Measurements from ENCODE around the gene PDE4C.
A peak's percentile ranks its signal among the peaks of the same experiment; 100 is the strongest.

Gene PDE4C

DNA sequence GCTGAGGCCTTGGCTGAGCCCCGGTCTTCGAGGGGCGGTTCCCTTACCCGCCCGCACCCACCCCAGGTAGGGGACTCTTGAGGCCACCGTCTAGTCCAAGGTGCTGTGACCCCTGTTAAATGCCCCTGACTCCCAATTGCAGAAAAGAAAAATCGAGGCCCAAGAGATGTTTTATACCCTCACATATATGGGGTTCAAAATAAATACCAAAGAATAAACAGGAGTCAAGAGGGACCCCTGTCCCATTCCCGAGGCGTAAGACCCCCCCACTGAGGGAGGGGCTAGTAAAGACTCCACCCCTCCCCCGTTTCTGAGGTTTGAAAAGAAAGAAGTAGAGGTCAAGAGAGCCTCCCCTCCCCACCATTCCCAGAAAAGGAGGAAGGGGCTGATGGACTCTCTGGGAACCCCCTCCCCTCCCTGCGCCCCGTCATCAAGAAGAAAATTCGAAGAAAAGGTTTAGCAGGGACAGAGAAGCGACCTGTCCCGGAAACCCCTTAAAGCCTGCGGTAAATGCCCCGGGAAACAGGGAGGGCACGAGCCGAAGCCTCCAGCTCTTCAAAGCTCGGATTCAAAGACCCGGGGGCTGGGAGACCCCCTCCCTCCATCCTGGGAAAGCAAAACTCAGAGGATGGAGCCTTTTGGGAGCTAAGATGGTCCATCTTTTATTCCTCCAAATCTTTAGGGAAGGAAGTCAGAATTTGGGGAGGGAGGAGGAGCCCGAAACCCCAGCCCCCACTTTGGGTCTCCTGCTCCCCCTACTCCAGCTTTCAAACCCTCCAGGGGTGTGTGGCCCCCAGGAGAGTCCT, 21.6 kb downstream of the PDE4C start:
- no peak for DNase-seq (ENCODE audit: low read depth)
- peak overlapping the region; percentile 76 for H3K4me3 ChIP-seq (ENCODE audit: low read depth, low read length)
- TF ChIP-seq, protein P1, sequence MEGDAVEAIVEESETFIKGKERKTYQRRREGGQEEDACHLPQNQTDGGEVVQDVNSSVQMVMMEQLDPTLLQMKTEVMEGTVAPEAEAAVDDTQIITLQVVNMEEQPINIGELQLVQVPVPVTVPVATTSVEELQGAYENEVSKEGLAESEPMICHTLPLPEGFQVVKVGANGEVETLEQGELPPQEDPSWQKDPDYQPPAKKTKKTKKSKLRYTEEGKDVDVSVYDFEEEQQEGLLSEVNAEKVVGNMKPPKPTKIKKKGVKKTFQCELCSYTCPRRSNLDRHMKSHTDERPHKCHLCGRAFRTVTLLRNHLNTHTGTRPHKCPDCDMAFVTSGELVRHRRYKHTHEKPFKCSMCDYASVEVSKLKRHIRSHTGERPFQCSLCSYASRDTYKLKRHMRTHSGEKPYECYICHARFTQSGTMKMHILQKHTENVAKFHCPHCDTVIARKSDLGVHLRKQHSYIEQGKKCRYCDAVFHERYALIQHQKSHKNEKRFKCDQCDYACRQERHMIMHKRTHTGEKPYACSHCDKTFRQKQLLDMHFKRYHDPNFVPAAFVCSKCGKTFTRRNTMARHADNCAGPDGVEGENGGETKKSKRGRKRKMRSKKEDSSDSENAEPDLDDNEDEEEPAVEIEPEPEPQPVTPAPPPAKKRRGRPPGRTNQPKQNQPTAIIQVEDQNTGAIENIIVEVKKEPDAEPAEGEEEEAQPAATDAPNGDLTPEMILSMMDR (IDR thresholded peaks at IDR 0.05; ENCODE audit: low read depth, low read length, missing control alignments) = no peak

- peak within 1 kb of the TSS; percentile 76 for H3K4me3 ChIP-seq (ENCODE audit: low read depth, low read length)
- TF ChIP-seq, protein P1 (IDR thresholded peaks at IDR 0.05; ENCODE audit: low read depth, low read length, missing control alignments) = no peak
- DNase-seq (ENCODE audit: low read depth) = peak; percentile 99
Observed at GRCh38 chr19:18203863-18204393, 22.3 kb downstream of the PDE4C start, which contains the start of gene RAB3A. TSS of gene RAB3A (minus strand) at chr19:18204042. CDS start at chr19:18202740, 1,302 bp downstream.

GRCh38 chr19:18203408-18203862, 22.8 kb downstream of the PDE4C start:
- TF ChIP-seq, protein P1 (IDR thresholded peaks at IDR 0.05; ENCODE audit: low read depth, low read length, missing control alignments) = no peak
- DNase-seq (ENCODE audit: low read depth) = no peak
- peak overlapping the region; percentile 71 for H3K4me3 ChIP-seq (ENCODE audit: low read depth, low read length)

DNA sequence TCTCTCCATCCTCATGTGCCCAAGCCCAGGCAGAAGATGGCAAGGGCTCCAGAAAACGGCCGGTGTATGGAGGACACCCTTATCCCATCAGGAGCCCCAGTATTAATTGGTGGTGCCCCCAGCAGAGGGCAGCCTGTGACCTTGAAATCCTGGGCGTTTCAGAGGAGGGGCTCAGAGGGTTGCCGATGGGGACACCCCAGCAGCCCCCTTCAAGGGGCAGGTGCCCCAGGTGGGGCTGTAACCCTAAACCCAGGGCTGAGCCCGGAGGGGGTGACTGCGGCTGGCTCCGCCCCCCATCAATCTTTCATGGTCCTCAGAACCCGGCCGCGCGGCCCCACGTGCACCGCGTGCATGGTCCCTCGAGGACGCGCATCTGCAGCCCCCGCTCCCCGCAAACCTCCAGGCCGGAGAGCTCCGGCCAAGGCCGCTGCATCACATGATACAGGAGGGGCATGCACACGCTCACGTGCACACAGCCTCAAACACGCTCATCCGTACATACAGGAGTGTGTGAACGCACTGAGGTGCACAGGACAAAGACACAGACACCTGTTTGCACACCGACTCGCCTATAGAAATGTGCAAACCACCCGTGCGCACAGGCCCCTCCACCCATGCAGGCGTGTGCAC, 23.3 kb downstream of the PDE4C start:
- TF ChIP-seq, protein P1 (IDR thresholded peaks at IDR 0.05; ENCODE audit: low read depth, low read length, missing control alignments) = peak; percentile 43
- H3K4me3 ChIP-seq (ENCODE audit: low read depth, low read length) = peak overlapping the region; percentile 71
- no peak for DNase-seq (ENCODE audit: low read depth)

GRCh38 chr19:18202397-18202777, 23.9 kb downstream of the PDE4C start:
- H3K4me3 ChIP-seq (ENCODE audit: low read depth, low read length) = no peak overlapping the region; the same call in 1 of the 2 replicates
- no peak for DNase-seq (ENCODE audit: low read depth)
- TF ChIP-seq, protein P1 (IDR thresholded peaks at IDR 0.05; ENCODE audit: low read depth, low read length, missing control alignments) = no peak

DNA sequence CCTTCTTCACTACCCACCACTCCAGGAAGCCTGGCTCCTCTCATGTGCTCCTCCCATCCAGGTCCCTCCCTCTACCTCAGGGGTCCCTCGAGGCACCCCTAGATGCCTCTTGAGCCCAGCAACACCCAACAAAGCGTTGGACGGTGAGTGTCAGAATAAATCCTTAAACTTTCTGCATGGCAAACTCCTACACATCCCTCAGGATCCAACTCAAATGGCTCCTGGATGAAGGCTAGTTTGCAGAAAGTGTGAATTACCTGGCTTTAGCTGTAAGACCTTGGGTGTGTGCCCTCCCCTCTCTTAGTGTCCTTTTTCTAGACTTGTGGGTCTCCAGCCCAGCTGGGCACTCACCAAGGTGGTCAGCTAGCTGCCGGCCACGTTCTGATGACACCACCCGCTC, 27.9 kb downstream of the PDE4C start:
- DNase-seq (ENCODE audit: low read depth) = no peak
- H3K4me3 ChIP-seq (ENCODE audit: low read depth, low read length) = no peak overlapping the region
- TF ChIP-seq, protein P1 (IDR thresholded peaks at IDR 0.05; ENCODE audit: low read depth, low read length, missing control alignments) = no peak
